OCI-LY7 (cell line): Measurements from ENCODE around the gene LAMA4.

Experiments used
- CTCF ChIP-seq: fragments of 200-600 bp; sonication (generic); conservative IDR thresholded peaks from 2 replicates; pipeline ENCODE4 v1.5.1; 2014; ENCODE audit warnings: mild to moderate bottlenecking, antibody characterized with exemption, low read length, moderate library complexity, mixed read lengths
- EZH2phosphoT487 ChIP-seq: fragments of 200-600 bp; sonication (generic); IDR thresholded peaks from 2 replicates; pipeline ENCODE4 v1.6.1; 2018; ENCODE audit warnings: low read depth, borderline replicate concordance, mild to moderate bottlenecking, mixed run types, antibody characterized with exemption, low read length, moderate library complexity, mixed read lengths

DNA sequence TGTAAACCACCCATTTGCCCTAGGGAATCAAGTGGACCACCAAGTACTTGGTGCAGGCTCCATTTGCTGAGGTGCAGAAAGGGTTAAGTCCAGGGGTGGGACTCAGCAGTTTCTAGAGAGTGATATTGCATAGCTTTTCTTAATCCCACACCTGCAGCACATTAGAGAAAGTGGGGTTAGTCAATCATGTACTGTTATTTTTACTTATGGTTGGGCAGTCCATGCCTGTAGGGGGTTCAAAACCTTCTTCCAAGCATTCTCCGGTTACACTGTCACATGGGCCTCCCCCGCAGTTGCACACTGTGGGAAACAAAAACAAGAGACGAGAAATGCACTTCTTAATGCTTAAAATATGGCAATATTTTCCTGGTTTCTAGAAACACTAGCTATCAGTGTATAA lies 65.5 kb downstream of the LAMA4 start:
- no peak for TF ChIP-seq CTCF
- no peak for TF ChIP-seq EZH2phosphoT487
